Ishikawa (cell line): ENCODE data around the gene COL16A1.

Source experiments
- CEBPB ChIP-seq: IDR thresholded peaks from 2 replicates; pipeline ENCODE4 v1.6.1; 2012
- CREB1 ChIP-seq: IDR thresholded peaks from 2 replicates; pipeline ENCODE4 v1.6.1; 2012; ENCODE audit warnings: low read depth
- EGR1 ChIP-seq: IDR thresholded peaks from 2 replicates; pipeline ENCODE4 v1.6.1; 2012
- EP300 ChIP-seq: IDR thresholded peaks from 2 replicates; pipeline ENCODE4 v1.6.1; 2012; ENCODE audit warnings: borderline replicate concordance
- FOXM1 ChIP-seq: IDR thresholded peaks from 2 replicates; pipeline ENCODE4 v1.6.1; 2012; ENCODE audit warnings: low read depth, borderline replicate concordance
- NFIC ChIP-seq: IDR thresholded peaks from 2 replicates; pipeline ENCODE4 v1.6.1; 2012
- RAD21 ChIP-seq: IDR thresholded peaks from 2 replicates; pipeline ENCODE4 v1.6.1; 2012; ENCODE audit warnings: low read depth
- TAF1 ChIP-seq: IDR thresholded peaks from 2 replicates; pipeline ENCODE4 v1.6.1; 2012; ENCODE audit warnings: low read depth, mild to moderate bottlenecking
- TCF12 ChIP-seq: IDR thresholded peaks from 2 replicates; pipeline ENCODE4 v1.6.1; 2012; ENCODE audit warnings: low read depth
- TEAD4 ChIP-seq: IDR thresholded peaks from 2 replicates; pipeline ENCODE4 v1.6.1; 2012
- YY1 ChIP-seq: IDR thresholded peaks from 2 replicates; pipeline ENCODE4 v1.6.1; 2012; ENCODE audit warnings: low read depth
- TF ChIP-seq, protein P1 (sequence below): IDR thresholded peaks from 2 replicates; pipeline ENCODE4 v1.6.1; 2012
- TF ChIP-seq, protein P2 (sequence below): IDR thresholded peaks from 2 replicates; pipeline ENCODE4 v1.6.1; 2012
- TF ChIP-seq, protein P3 (sequence below): IDR thresholded peaks from 2 replicates; pipeline ENCODE4 v1.6.1; 2012; ENCODE audit warnings: low read depth, mild to moderate bottlenecking

DNA sequence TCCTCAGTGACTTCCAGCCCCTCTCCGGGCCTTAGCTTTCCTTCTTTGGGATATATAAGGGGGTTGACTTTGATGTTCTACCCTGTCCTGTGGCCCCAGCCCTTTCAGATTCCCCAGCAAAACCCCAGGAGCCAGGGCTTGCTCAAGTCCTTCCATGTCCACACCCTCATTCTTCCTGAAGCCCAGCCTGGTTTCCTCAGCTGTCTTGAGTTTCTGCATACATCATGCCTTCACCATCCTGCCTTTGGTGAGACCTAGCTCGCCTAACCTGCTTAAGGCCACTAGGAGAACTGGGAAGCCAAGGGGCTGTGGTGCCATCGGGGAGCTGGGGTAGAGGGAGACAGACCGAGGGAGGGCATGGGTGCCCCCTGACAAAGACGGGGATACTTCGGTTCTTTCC lies 42.0 kb downstream of the COL16A1 start:
- TF ChIP-seq RAD21 (no peak), EP300 (no peak), YY1 (no peak), TAF1 (no peak), TCF12 (no peak), EGR1 (no peak), FOXM1 (no peak), CREB1 (no peak), TEAD4 (no peak), CEBPB (no peak), NFIC (no peak)
- TF ChIP-seq, protein P1, sequence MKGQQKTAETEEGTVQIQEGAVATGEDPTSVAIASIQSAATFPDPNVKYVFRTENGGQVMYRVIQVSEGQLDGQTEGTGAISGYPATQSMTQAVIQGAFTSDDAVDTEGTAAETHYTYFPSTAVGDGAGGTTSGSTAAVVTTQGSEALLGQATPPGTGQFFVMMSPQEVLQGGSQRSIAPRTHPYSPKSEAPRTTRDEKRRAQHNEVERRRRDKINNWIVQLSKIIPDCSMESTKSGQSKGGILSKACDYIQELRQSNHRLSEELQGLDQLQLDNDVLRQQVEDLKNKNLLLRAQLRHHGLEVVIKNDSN = no peak
- TF ChIP-seq, protein P2, sequence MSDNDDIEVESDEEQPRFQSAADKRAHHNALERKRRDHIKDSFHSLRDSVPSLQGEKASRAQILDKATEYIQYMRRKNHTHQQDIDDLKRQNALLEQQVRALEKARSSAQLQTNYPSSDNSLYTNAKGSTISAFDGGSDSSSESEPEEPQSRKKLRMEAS = no peak
- TF ChIP-seq, protein P3, sequence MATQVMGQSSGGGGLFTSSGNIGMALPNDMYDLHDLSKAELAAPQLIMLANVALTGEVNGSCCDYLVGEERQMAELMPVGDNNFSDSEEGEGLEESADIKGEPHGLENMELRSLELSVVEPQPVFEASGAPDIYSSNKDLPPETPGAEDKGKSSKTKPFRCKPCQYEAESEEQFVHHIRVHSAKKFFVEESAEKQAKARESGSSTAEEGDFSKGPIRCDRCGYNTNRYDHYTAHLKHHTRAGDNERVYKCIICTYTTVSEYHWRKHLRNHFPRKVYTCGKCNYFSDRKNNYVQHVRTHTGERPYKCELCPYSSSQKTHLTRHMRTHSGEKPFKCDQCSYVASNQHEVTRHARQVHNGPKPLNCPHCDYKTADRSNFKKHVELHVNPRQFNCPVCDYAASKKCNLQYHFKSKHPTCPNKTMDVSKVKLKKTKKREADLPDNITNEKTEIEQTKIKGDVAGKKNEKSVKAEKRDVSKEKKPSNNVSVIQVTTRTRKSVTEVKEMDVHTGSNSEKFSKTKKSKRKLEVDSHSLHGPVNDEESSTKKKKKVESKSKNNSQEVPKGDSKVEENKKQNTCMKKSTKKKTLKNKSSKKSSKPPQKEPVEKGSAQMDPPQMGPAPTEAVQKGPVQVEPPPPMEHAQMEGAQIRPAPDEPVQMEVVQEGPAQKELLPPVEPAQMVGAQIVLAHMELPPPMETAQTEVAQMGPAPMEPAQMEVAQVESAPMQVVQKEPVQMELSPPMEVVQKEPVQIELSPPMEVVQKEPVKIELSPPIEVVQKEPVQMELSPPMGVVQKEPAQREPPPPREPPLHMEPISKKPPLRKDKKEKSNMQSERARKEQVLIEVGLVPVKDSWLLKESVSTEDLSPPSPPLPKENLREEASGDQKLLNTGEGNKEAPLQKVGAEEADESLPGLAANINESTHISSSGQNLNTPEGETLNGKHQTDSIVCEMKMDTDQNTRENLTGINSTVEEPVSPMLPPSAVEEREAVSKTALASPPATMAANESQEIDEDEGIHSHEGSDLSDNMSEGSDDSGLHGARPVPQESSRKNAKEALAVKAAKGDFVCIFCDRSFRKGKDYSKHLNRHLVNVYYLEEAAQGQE = no peak
